Medulla oblongata (tissue), 1 donor: ENCODE measurements around the gene AGPAT2.

Experiments
- DNase-seq: peaks from one replicate; pipeline ENCODE4 v3.0.0-alpha.2; 2015; ENCODE audit errors: extremely low spot score

AGPAT2 gene

GRCh38 chr9:136686794-136687711, at the start of gene AGPAT2:
Gene AGPAT2, minus strand, starts transcription at chr9:136687457. Its CDS starts 100 bp downstream, at chr9:136687357.
- DNase-seq, result no peak

GRCh38 chr9:136735812-136736480, 48.7 kb upstream of the AGPAT2 start:
- DNase-seq, result no peak

- DNase-seq, result no peak
These were observed 47.7 kb upstream of the AGPAT2 start for GRCh38 chr9:136734837-136735496.

- DNase-seq, result no peak
These were observed 46.4 kb upstream of the AGPAT2 start for GRCh38 chr9:136733611-136734010.

- DNase-seq, result no peak
These were observed 45.4 kb upstream of the AGPAT2 start for GRCh38 chr9:136732444-136733178.

GRCh38 chr9:136729926-136730325, 42.7 kb upstream of the AGPAT2 start:
- no peak for DNase-seq

- no peak for DNase-seq
These were observed 41.9 kb upstream of the AGPAT2 start for GRCh38 chr9:136729144-136729543.

GRCh38 chr9:136728548-136729123, 41.4 kb upstream of the AGPAT2 start:
- no peak for DNase-seq

- DNase-seq, result peak; percentile 84
These were observed 40.9 kb upstream of the AGPAT2 start for GRCh38 chr9:136728080-136728547.

- DNase-seq, result no peak
These were observed 39.5 kb upstream of the AGPAT2 start for GRCh38 chr9:136726631-136727191.

- no peak for DNase-seq
These were observed 38.9 kb upstream of the AGPAT2 start for GRCh38 chr9:136726118-136726517.

GRCh38 chr9:136725612-136726011, 38.4 kb upstream of the AGPAT2 start:
- DNase-seq, result no peak

- no peak for DNase-seq
These were observed 37.5 kb upstream of the AGPAT2 start for GRCh38 chr9:136724772-136725171.

GRCh38 chr9:136723989-136724388, 36.7 kb upstream of the AGPAT2 start:
- no peak for DNase-seq

- DNase-seq, result no peak
These were observed 36.2 kb upstream of the AGPAT2 start for GRCh38 chr9:136723362-136723976.

GRCh38 chr9:136722969-136723356, 35.7 kb upstream of the AGPAT2 start:
- no peak for DNase-seq

GRCh38 chr9:136722093-136722968, 35.1 kb upstream of the AGPAT2 start:
- no peak for DNase-seq

- DNase-seq, result no peak
These were observed 34.3 kb upstream of the AGPAT2 start for GRCh38 chr9:136721339-136722092.

- DNase-seq, result no peak
These were observed 33.7 kb upstream of the AGPAT2 start for GRCh38 chr9:136720898-136721338.
